Measurements from ENCODE around the gene AK2. TPM values are rescaled to one million over a fixed set of nuclear protein-coding genes. Genes with fewer than 3 reads are reported as not detected.

The AK2 gene
- total RNA-seq, 2 donors from 2014 or later = 114 to 118 TPM

DNA sequence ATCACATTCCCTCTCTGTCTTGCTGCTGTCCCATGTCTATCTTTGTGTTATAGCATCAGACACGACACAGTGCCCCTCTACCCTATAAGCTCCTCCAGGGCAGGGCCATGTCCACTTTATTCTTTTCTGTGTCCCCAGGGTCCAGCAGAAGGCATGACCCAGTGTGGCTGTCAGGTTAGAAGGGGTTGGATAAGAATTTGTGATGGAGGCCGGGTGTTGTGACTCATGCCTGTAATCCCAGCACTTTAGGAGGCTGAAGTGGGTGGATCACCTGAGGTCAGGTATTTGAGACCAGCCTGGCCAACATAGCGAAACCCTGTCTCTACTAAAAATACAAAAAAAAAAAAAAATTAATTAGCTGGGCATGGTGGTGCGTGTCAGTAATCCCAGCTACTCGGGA, 45.8 kb downstream of the AK2 start:
- WGBS, 2 experiments (ENCODE audit: insufficient coverage in 1 of 2, insufficient read length in 1 of 2) = 90 to 100% methylated on average over 3 to 4 of the region's 5 CpGs

DNA sequence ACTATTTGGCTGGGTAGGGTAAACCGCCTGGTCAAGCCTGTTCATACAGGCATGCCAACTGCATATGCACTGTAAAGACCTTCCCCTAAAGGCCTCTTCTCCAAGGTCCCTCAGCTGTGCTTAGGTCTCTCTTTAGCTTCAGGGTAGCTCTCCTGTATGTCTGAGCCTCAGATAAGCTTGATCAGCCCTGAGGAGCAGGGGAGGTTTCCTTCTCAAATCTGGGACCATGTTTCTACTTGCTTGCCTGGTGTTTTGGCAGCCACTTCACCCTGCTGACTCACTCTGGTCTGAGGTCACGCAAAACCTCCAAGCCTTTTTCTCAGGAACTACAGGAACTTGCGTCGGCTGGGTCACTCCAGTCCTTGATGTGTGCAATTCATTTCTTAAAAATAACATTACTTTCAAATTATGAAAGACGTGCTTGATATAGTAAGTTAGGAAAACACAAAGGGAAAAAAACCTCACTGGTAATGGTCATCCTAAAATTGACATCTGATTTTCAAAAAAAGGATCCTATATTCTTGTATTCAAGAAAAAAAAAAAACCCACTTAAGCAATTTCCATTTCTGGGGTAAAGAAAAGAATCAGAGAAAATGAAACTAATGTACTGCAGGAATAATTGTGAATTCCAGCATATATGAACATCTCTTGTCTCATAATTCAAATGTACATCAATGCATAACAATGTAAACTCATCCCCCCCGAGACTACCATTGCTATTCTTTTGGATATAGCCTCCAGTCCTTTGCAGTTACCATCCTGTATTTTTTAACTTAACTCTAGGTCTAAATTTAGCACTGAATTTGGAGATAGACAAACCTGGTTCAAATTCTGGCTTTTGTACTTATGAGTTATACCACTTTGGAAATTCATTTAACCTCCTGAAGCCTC, 47.3 kb downstream of the AK2 start:
- H3K9me3 Mint-ChIP-seq = no peaks in the 10 kb centered on the region
- Histone ChIP-seq H3K27ac (ENCODE audit: low read depth, low read length) (no peak overlapping the region), H3K9ac (ENCODE audit: extremely low read depth, low read length, poor library complexity, severe bottlenecking) (no peak overlapping the region), H3K9me3 (ENCODE audit: control insufficient read depth, low read length) (no peaks in the 10 kb centered on the region), H3K4me1 (ENCODE audit: control insufficient read depth, insufficient read depth, low read length) (peaks cover 8% of the 10 kb centered on the region), H3K36me3 (ENCODE audit: control insufficient read depth, insufficient read depth, low read length) (no peaks in the 10 kb centered on the region), H3K4me3 (ENCODE audit: low read length) (no peak overlapping the region), H3K27me3 (ENCODE audit: control insufficient read depth, insufficient read depth, low read length, poor library complexity, severe bottlenecking) (no peaks in the 10 kb centered on the region)
- no peak overlapping the region for H3K4me3 Mint-ChIP-seq
- DNase-seq = peak; percentile 54
- H3K27me3 Mint-ChIP-seq (ENCODE audit: insufficient read depth) = no peaks in the 10 kb centered on the region
- TF ChIP-seq, protein P1, sequence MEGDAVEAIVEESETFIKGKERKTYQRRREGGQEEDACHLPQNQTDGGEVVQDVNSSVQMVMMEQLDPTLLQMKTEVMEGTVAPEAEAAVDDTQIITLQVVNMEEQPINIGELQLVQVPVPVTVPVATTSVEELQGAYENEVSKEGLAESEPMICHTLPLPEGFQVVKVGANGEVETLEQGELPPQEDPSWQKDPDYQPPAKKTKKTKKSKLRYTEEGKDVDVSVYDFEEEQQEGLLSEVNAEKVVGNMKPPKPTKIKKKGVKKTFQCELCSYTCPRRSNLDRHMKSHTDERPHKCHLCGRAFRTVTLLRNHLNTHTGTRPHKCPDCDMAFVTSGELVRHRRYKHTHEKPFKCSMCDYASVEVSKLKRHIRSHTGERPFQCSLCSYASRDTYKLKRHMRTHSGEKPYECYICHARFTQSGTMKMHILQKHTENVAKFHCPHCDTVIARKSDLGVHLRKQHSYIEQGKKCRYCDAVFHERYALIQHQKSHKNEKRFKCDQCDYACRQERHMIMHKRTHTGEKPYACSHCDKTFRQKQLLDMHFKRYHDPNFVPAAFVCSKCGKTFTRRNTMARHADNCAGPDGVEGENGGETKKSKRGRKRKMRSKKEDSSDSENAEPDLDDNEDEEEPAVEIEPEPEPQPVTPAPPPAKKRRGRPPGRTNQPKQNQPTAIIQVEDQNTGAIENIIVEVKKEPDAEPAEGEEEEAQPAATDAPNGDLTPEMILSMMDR (conservative IDR thresholded peaks at IDR 0.05) = no peak
- WGBS, 2 experiments (ENCODE audit: insufficient coverage in 1 of 2, insufficient read length in 1 of 2) = 85 to 94% methylated on average over 2 to 5 of the region's 6 CpGs
- H3K36me3 Mint-ChIP-seq (ENCODE audit: low read depth) = no peaks in the 10 kb centered on the region
- no peak overlapping the region for H3K27ac Mint-ChIP-seq
- peaks cover 13% of the 10 kb centered on the region for H3K4me1 Mint-ChIP-seq

More for the DNA sequence above, 45.8 kb downstream of the AK2 start:
- Histone ChIP-seq H3K27ac (ENCODE audit: low read depth, low read length) (no peak overlapping the region), H3K9me3 (ENCODE audit: control insufficient read depth, low read length) (no peaks in the 10 kb centered on the region), H3K9ac (ENCODE audit: extremely low read depth, low read length, poor library complexity, severe bottlenecking) (no peak overlapping the region), H3K4me1 (ENCODE audit: control insufficient read depth, insufficient read depth, low read length) (peaks cover 8% of the 10 kb centered on the region), H3K27me3 (ENCODE audit: control insufficient read depth, insufficient read depth, low read length, poor library complexity, severe bottlenecking) (no peaks in the 10 kb centered on the region), H3K36me3 (ENCODE audit: control insufficient read depth, insufficient read depth, low read length) (no peaks in the 10 kb centered on the region), H3K4me3 (ENCODE audit: low read length) (no peak overlapping the region)
- Mint-ChIP-seq H3K4me1 (peaks cover 13% of the 10 kb centered on the region), H3K27me3 (ENCODE audit: insufficient read depth) (no peaks in the 10 kb centered on the region), H3K9me3 (no peaks in the 10 kb centered on the region), H3K36me3 (ENCODE audit: low read depth) (no peaks in the 10 kb centered on the region), H3K27ac (no peak overlapping the region), H3K4me3 (no peak overlapping the region)
- no peak for DNase-seq
- TF ChIP-seq, protein P1 (conservative IDR thresholded peaks at IDR 0.05) = no peak

DNA sequence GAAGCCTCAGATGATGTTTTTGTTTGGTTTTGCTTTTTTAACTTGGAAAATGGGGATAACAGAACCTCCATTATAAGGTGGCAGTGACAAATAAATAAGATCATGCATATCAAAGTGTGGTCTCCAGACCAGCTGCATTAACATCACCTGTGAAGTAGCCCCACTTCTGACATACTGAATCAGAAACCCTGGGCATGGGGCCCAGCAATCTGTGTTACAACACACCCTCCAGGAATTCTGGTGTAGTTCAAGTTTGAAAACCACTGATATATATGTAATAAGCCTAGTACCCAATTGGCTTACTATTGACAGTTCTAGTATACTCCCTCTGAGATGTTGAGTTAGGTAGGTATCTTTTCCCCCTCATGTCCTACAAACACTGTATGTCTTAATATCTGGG, 48.0 kb downstream of the AK2 start:
- Histone ChIP-seq H3K36me3 (ENCODE audit: control insufficient read depth, insufficient read depth, low read length) (no peaks in the 10 kb centered on the region), H3K27me3 (ENCODE audit: control insufficient read depth, insufficient read depth, low read length, poor library complexity, severe bottlenecking) (no peaks in the 10 kb centered on the region), H3K9me3 (ENCODE audit: control insufficient read depth, low read length) (no peaks in the 10 kb centered on the region), H3K27ac (ENCODE audit: low read depth, low read length) (no peak overlapping the region), H3K4me1 (ENCODE audit: control insufficient read depth, insufficient read depth, low read length) (peaks cover 8% of the 10 kb centered on the region), H3K9ac (ENCODE audit: extremely low read depth, low read length, poor library complexity, severe bottlenecking) (no peak overlapping the region), H3K4me3 (ENCODE audit: low read length) (no peak overlapping the region)
- Mint-ChIP-seq H3K27ac (no peak overlapping the region), H3K9me3 (no peaks in the 10 kb centered on the region), H3K4me1 (peaks cover 13% of the 10 kb centered on the region), H3K4me3 (no peak overlapping the region), H3K27me3 (ENCODE audit: insufficient read depth) (no peaks in the 10 kb centered on the region), H3K36me3 (ENCODE audit: low read depth) (no peaks in the 10 kb centered on the region)
- TF ChIP-seq, protein P1 (conservative IDR thresholded peaks at IDR 0.05) = no peak
- no peak for DNase-seq
